GM18873 (cell line): ENCODE results near the gene GOLIM4.
"Not testable (repeated sequence)": the region's sequence is repeated elsewhere in the genome, so short reads cannot be mapped to it uniquely, and the experiment has no call there.

Source experiments
- ATAC-seq: cut with Tn5 transposase; IDR thresholded peaks from one replicate; pipeline ENCODE4 v1.9.1; 2021; ENCODE audit warnings: mild to moderate bottlenecking, moderate library complexity, moderate number of reproducible peaks; ENCODE audit not compliant: unreplicated experiment, low FRiP score

Gene GOLIM4, protein sequence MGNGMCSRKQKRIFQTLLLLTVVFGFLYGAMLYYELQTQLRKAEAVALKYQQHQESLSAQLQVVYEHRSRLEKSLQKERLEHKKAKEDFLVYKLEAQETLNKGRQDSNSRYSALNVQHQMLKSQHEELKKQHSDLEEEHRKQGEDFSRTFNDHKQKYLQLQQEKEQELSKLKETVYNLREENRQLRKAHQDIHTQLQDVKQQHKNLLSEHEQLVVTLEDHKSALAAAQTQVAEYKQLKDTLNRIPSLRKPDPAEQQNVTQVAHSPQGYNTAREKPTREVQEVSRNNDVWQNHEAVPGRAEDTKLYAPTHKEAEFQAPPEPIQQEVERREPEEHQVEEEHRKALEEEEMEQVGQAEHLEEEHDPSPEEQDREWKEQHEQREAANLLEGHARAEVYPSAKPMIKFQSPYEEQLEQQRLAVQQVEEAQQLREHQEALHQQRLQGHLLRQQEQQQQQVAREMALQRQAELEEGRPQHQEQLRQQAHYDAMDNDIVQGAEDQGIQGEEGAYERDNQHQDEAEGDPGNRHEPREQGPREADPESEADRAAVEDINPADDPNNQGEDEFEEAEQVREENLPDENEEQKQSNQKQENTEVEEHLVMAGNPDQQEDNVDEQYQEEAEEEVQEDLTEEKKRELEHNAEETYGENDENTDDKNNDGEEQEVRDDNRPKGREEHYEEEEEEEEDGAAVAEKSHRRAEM

DNA sequence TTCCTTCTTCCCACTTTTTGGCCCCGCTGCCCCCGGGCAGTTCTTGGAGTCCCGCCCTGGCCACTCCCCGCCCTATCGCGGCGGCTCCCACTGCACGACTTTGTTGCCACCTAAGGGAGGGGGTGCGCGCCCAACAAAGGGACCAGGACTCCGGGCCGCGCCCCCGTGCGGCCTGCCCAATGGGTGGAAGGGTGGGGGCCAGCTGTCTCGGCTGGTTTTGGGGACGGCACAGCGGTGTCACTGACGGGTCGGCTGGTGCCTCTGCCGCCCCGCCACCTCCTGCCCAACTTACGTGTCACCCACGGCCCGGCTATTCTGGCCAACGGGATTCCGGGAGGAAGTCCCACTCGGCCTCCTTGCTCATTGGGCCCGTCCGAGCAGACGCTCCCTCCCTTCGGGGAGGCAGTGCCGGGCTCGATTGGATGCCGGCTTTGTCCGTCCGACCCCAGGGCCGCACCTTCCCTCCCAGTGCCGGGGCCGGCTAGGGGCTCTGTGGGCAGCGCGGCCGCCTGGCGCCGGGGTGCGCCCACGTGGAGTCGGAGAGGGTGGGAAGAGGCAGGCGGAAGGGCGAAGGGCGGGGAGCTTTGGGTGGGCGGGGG, at the start of gene GOLIM4:
TSS of gene GOLIM4 (minus strand) at position 314 of the 599 bp plus-strand sequence. CDS start 639 bp downstream, outside the sequence.
- ATAC-seq: peak; percentile 88

DNA sequence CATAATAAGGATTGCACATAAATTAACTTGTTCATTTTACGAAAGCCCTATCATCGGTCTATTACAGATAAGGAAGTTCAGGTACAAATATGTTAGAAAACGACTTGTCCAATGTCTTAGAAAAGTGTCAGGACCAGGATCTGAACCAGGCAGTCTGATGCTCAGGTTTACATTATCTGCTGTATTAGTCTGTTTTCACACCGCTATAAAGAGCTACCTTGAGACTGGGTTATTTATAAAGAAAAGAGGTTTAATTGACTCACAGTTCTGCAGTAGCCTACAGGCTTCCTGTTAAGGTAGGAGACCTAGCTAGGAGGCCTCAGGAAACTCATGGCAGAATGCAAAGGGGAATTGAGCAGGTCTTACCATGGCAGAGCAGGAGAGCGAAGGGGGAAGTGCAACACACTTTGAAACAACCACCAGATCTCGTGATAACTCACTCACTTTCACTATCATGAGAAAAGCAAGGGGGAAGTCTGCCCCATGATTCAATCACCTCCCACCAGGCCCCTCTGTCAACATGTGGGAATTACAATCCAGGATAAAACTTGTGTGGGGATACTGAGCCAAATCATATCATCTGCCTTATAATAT, 45.8 kb upstream of the GOLIM4 start:
- peak; percentile 44 for ATAC-seq

DNA sequence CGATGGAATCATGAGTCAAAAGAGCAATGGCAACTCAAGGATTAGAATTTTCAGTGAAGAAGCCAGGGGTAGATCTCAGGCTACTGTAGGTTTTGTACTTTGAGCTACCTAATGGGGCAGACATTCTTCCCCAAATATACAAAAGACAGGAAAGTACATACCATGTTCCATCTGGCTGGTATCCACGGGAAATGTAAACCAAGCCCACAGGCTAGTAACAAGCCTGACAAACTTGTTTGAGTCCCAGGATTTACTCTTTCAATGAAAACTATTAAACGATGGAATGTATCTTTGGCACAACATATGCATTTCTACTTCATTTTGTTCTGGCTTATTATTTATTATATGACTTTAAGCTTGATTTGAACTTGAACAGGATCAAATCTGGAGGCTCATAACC, 44.2 kb upstream of the GOLIM4 start:
- no peak for ATAC-seq

DNA sequence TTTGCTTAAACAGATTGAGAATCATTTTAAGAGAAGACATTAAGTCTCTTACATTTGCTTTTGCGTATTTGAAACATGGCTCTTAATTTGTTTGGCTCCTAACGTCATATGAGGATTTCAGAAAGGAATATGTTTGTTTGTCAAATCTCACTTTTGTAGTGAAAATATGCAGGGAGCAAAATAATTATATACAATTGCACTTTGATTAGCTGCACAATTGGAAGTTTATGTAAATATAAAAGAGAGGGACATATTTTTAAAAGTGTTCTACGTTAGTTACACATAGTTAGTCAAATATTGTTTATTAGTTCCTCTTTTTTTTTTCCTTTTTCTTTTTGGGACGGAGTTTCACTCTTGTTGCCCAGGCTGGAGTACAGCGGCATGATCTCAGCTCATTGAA, 42.7 kb upstream of the GOLIM4 start:
- no peak for ATAC-seq

DNA sequence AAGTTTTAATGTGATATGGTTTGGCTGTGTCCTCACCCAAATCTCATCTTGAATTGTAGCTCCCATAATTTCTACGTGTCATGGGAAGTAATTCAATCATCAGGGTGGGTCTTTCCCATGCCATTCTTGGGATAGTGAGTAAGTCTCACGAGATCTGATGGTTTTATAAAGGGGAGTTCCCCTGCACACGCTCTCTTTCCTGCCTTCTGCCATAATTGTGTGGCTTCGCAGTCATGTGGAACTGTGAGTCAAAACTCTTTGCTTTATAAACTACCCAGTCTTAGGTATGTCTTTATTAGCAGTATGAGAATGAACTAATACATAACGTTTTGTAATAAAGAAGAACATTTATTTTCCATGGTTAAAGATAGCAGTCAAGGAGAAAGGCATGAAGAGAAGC, 39.2 kb upstream of the GOLIM4 start:
- no peak for ATAC-seq

DNA sequence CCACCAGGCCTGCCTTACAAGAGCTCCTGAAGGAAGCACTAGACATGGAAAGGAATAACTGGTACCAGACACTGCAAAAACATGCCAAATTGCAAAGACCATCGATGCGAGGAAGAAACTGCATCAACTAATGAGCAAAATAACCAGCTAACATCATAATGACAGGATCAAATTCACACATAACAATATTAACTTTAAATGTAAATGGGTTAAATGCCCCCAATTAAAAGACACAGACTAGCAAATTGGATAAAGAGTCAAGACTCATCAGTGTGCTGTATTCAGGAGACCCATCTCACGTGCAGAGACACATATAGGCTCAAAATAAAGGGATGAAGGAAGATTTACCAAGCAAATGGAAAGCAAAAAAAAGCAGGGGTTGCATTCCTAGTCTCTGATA, 34.5 kb upstream of the GOLIM4 start:
- not testable (repeated sequence) for ATAC-seq

DNA sequence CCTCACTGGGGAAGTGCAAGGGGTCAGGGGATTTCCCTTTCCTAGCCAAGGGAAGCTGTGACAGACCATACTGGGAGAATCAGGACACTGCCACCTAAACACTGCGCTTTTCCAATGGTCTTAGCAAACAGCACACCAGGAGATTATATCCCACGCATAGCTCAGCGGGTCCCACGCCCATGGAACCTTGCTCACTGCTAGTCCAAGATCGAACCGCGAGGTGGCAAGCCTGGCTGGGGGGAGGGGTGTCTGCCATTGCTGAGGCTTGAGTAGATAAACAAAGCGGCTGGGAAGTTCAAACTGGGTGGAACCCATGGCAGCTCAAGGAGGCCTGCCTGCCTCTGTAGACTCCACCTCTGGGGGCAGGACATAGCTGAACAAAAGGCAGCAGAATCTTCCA, 32.7 kb upstream of the GOLIM4 start:
- ATAC-seq: not testable (repeated sequence)

DNA sequence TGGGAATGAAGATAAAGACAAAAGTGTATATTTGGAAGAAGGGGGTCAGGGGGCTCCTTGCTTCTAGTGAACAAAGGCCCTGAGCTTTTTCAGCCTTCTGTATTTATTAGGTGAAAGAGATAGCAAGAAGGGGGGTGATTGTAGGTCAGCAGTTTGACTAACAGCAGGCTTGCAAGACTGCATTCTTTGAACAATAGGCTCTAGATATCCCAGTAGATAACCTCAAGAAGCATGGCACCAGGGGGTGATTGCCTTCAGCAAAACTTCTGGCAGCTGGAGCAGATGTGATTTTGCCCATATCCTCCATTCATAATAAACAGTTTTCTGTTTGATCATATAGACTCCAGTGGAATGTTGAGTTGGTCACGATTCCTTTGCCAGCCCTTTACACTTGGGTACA, 31.7 kb upstream of the GOLIM4 start:
- no peak for ATAC-seq

DNA sequence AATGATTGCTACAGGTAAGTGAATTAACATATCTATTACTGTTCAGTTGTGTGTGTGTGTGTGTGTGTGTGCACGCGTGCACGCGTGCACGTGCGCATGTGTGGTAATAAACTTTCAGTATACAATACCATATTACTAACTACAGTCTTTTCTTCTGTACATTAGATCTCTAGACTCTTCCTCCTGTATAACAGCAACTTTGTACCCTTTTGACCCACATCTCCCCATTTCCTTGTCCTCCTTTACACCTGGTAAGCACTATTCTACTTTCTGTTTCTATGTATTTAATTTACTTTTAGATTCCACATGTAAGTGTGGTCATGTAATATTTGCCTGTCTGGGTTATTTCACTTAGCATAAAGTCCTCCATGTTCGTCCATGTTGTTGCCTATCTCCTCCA, 29.1 kb upstream of the GOLIM4 start:
- no peak for ATAC-seq

DNA sequence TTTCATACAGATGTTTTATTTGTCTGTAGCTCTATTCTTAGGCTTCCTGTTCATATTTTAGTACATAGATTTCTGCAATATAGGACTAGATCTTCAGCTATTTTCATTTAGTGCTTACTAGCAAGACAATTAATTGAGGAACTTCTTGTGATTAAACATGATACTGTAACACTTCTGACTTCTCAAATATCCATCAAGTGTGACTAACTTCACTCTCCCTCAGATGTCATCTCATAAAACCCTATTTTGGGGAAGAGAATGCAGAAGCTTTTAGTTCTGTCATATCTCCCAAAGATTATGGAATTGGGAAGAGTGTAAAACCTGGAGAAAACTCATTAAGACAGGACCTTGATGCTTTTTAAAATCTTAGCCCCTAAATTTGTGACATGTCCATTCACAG, 28.6 kb upstream of the GOLIM4 start:
- no peak for ATAC-seq

DNA sequence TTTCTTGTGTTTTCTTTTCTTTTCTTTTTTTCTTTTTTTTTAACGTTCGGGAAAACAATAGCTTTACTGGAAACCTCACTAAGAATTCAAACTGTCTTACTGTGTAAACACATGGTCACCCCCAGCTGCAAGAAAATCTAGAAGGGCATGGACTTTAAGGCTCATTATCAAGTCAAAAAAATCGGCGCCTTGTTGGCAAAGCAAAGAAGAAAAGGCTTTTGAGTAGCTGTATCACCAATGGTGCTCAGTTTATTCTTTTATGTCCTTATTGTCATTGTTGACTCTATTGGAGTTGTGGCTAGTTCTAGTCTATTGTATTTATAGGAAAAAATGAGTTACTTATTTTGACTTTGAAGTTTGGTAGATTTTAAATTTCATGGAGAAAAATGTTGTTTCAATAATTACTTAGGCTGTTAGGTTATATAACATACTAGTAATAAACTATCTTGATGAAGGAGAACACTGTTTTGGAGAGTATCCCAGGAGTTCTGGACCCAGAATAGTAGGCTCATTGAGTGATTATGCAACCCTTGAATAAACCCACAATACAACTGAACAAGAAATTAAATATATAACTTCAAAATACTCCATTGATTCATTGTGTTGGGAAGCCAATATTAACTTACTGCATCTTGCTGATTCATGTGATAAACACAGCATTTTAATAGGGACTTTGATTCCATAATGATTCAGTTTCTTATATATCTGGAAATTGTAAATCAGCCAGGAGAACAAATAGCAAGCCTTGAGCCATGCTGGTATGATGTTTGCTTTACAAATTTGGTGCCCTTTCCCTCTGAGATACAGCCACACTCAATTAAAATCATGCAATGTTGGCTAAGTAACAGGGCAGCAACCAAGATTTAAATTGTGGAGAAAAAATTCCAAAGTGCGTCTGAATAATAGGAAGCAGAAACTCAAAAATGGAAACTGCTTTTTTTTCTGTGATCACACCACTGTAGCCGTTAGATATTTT, 27.8 kb upstream of the GOLIM4 start:
- ATAC-seq: no peak

DNA sequence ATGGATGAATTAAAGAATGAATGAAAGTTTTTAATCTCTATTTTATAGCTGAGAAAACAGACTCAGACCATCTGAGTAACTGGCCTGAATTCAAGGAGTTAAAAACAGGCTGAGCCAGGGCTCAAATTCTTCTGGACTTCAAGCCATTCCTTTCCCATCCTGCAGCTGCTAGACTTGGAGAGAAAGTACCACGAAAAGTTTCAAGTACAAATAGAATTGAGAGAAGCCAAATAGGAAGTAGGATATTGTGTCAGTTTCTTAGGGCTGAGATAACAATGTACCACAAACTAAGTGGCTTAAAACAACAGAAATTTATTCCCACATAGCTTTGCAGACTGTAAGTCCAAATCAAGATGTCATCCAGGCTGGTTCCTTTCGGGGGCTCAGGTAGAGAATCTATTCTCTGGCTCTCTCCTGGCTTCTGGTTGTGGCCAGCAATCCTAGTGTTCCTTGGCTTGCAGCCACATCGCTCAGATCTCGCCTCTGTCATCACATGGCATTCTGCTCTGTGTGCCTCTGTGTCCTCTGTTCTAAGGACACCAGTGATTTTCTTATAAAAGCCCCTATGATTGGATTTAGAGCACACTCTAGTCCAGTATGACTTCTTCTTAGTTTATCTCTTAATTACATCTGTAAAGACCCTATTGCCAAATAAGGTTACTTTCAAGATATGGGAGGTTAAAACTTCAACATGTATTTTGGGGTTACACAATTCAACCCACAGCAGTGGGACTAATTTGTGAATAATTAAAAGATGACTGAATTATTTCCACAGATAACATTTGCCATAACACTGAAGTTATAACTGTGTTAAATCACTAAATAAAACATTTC, 25.7 kb upstream of the GOLIM4 start:
- ATAC-seq: no peak

DNA sequence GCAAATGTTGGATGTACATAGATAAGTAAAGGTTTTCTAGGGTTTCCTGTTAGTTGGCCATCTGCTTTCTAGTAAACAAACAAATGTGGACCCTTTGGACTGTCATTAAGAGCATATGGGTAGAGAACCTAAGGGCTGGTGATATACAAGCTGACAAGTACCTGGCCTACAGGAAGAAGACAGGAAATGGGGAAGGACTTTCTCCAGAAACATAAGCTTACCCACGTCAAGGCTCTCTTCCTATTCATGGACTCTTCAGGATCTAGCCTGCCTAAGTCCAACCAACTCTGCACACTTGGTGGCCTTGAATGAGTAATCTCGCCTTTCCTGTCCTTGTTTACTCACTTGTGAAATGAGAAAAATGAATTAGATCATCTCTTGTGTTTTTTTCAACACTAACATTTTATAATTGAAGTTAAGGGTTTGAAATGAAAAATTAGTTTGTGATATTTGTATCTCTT, 22.2 kb upstream of the GOLIM4 start:
- ATAC-seq: no peak

DNA sequence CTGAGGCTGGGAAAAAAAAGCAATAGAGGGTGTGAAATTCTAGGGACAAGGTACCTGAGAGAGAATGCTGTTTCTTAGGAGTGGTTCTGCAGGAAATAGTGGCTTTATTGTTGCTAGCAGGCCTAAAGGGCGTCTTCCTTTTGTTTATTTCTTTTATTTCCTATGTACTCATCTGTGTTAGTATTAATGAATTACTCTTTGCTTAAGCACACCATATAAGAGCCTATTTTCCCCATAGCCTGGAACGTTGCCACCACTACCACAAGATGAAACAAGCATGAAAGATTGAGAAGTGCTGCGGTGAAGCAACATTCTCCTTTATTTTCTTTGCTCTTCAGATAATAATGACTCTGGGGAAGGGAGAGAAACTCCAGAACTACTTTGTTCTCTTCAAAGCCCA, 21.3 kb upstream of the GOLIM4 start:
- ATAC-seq: no peak

DNA sequence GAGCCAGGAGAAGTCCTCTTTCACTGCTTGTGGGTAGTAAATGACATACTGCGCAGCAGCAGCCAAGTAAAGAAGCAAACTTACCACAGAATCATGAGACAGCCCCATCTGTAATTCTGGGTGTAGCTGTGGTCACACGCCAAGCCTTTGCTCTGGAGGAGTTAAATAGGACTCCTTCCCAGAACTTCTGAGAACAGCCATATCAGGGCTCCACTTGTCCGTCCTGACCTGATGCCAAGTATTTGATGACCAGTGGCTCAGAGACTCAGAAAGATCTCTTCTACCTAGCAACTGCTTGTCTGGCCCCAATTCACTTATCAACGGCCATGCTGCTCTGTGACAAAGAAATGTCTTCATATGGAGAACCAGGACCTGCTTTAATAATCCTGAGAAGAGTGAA, 20.6 kb upstream of the GOLIM4 start:
- no peak for ATAC-seq

DNA sequence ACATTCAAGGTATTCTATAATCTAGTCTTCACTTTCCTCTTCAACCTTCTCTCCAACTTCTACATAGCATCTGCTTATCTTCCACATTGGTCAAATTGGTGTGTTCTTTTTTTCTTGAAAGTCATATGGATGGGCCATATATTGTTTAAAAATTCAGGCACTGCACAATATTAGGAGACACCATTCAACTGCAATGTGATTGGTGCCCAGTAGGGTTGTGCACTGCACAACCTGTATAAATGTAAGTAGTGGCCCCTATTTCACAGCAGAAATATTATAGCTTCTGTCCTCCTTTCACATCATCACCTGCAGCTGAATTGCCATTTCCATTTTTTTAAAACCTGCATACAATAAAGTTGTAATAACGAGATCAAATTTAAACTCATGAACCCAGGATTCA, 18.1 kb upstream of the GOLIM4 start:
- ATAC-seq: no peak

DNA sequence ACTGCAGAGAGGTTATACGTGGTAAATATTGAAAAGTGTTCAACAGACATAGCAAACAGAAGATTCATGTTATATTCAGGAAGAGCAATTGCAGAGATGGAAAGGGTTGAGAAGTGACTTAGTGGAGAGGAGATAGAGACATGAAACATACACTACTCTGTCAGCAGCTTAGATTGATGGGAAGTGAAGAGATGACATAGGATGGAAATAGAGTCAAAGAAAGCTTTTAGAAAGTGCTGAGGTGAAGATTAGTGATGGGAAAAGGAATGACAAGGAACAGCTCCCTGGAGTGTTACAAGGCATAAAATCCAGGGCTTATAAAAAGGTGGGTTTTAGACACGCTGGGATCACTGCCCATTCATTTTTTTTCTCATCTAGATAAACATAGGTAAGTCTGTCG, 17.2 kb upstream of the GOLIM4 start:
- ATAC-seq: no peak

DNA sequence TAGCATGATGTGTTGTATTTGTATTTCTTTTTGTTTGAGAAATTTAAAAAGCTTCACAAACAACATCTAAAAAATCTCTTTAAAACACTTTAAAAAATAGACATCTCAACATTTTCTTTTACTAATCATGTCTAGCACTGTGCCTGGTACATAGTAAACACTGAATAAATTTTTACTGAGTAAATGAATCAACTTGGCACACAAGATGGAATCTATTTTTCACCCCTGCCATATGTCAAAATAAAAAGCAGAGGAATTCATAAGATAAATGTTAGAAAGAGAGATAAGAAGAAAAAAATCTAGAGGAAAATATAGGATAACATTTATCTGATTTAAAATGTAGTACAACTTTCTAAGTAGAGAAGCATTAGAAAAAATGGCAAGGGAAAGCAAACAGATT, 8.6 kb upstream of the GOLIM4 start:
- no peak for ATAC-seq

DNA sequence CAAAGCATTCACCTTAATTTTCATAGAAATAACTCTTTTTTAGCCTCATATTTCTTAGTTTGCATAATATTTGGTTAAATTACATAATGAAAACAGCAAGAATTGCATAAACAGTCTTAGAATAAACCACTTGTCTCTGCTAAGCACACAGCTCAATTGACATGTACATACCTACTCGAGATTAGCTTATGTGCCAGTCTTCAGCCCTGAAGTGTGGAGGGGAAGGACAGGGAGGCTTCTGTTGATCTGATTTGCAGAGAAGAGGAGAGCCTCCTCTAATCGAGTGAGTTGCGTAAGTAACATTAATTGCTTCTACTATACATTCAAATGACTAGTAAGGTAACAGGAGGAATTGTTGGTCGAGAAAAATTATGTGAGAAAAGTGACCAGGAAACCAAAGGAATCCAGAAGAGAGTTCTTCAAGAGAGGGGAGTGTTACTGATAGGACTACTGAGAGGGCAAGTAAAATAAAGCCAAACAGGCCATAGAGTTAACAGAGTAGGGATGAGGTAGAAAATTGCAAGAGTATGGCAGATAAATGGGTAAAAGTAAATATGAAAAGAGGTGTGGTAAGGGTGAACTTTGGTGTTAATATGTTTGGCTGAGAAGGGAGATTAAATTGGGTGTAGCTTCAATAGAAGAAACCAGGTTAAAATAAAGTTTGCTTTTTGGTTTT, 7.1 kb upstream of the GOLIM4 start:
- ATAC-seq: no peak
